HepG2 (cell line): ENCODE results near the gene DHX29. TPM values are rescaled to one million over a fixed set of nuclear protein-coding genes. Genes with fewer than 3 reads are reported as not detected.
A peak's percentile ranks its signal among the peaks of the same experiment; 100 is the strongest.

ENCODE experiments used
- ATAC-seq: fragments of 200-7000 bp; cut with Tn5 transposase; 3 replicates; pipeline ENCODE4 v1.9.1; 2020; ENCODE audit warnings: mild to moderate bottlenecking, moderate library complexity
- BruUV-seq: library from RNA; stranded (reverse); fragments of 400-500 nt; replicated peaks from 2 replicates; lab custom pipeline; 2021; lab: Mats Ljungman, UMichigan
- CTCF ChIA-PET: fragments of 300-600 bp; formaldehyde crosslinking; extraction: SDS; loops from one replicate; lab custom pipeline; 2021; ENCODE audit warnings: low total read pairs, inconsistent platforms, low intra/inter-chr PET ratio; lab: Yijun Ruan, JAX
- POLR2A ChIA-PET: fragments of 350-600 bp; sonication (Branson Sonifier 250); formaldehyde crosslinking; loops from one replicate; lab custom pipeline; 2020; ENCODE audit warnings: antibody characterized with exemption, inconsistent platforms; lab: Yijun Ruan, JAX
- DNase-seq: peaks from one replicate; pipeline ENCODE4 v3.0.0-alpha.2; 2015; ENCODE audit warnings: low spot score
- FAIRE-seq: peaks from 3 replicates; lab custom pipeline; 2011; peaks lifted over from hg19 to GRCh38; lab: Jason Lieb, UNC
- H2AFZ ChIP-seq: one replicate; pipeline ENCODE4 v1.6.1; 2011; ENCODE audit warnings: low read length, inconsistent platforms
- H3K27ac ChIP-seq: fragments of 300-600 bp; 3 replicates; pipeline ENCODE4 v1.8.0; 2011; ENCODE audit warnings: mixed run types, mild to moderate bottlenecking, mixed read lengths, low read length, inconsistent platforms; ENCODE audit not compliant: insufficient read depth; ENCODE audit errors: extremely low read length
- H3K27me3 ChIP-seq, 2 experiments: fragments of 200-600 bp in 1 of 2; 2 replicates in 1 of 2; 3 replicates in 1 of 2; pipeline versions ENCODE4 v1.6.0 to v1.8.0; 2011; ENCODE audit warnings: low read length in 2 of 2, mild to moderate bottlenecking in 2 of 2, moderate library complexity in 2 of 2, inconsistent platforms in 1 of 2; ENCODE audit not compliant: insufficient read depth in 2 of 2, control insufficient read depth in 1 of 2
- H3K36me3 ChIP-seq, 2 experiments: fragments of 200-600 bp in 1 of 2; replicated peaks in 1 of 2; 2 replicates in 1 of 2; 3 replicates in 1 of 2; pipeline versions ENCODE4 v1.5.1 to v1.8.0; 2011; ENCODE audit warnings: low read length in 2 of 2, inconsistent platforms in 1 of 2; ENCODE audit not compliant: insufficient read depth in 2 of 2, control insufficient read depth in 1 of 2
- H3K4me1 ChIP-seq: 2 replicates; pipeline ENCODE4 v1.5.1; 2012; ENCODE audit warnings: low read length, inconsistent platforms; ENCODE audit not compliant: insufficient read depth
- H3K4me2 ChIP-seq: 2 replicates; pipeline ENCODE4 v1.6.0; 2011; ENCODE audit warnings: low read depth, low read length, inconsistent platforms
- H3K4me3 ChIP-seq, 3 experiments: fragments of 200-600 bp in 1 of 3; sonication (generic), shearing (Covaris generic) in 1 of 3; replicated peaks in 1 of 3; 2 replicates each; pipeline ENCODE4 v1.5.1; 2011 to 2016; ENCODE audit warnings: low read length in 3 of 3, inconsistent platforms in 2 of 3, low read depth in 2 of 3, mild to moderate bottlenecking in 2 of 3, control low read depth in 1 of 3, mixed read lengths in 1 of 3; ENCODE audit not compliant: insufficient read depth in 1 of 3
- H3K79me2 ChIP-seq: one replicate; pipeline ENCODE4 v1.6.1; 2011; ENCODE audit warnings: low read length, inconsistent platforms; ENCODE audit not compliant: insufficient read depth
- H3K9ac ChIP-seq: 2 replicates; pipeline ENCODE4 v1.6.0; 2011; ENCODE audit warnings: mild to moderate bottlenecking, low read depth, low read length, inconsistent platforms; ENCODE audit not compliant: insufficient read depth
- H3K9me3 ChIP-seq: 2 replicates; pipeline ENCODE4 v1.5.1; 2012; ENCODE audit warnings: mild to moderate bottlenecking, low read length
- H4K20me1 ChIP-seq: 2 replicates; pipeline ENCODE4 v1.6.0; 2011; ENCODE audit warnings: inconsistent platforms, mild to moderate bottlenecking, low read length, moderate library complexity; ENCODE audit not compliant: insufficient read depth
- CEBPB ChIP-seq: IDR thresholded peaks from 2 replicates; pipeline ENCODE4 v1.6.1; 2011; ENCODE audit warnings: low read depth, low read length, improper control_type of control experiment, borderline replicate concordance
- DMAP1 ChIP-seq: IDR thresholded peaks from 2 replicates; pipeline ENCODE4 v1.6.1; 2016
- GABPB1 ChIP-seq: IDR thresholded peaks from 2 replicates; pipeline ENCODE4 v1.6.1; 2016; ENCODE audit warnings: mild to moderate bottlenecking, missing genetic modification reagents, moderate library complexity, missing compliant biosample characterization
- PHF5A ChIP-seq: IDR thresholded peaks from one replicate; pipeline ENCODE4 v1.6.1; 2018; ENCODE audit warnings: low read depth, missing genetic modification reagents; ENCODE audit not compliant: unreplicated experiment
- PRDM15 ChIP-seq: sonication (generic); formaldehyde crosslinking; IDR thresholded peaks from 2 replicates; pipeline ENCODE4 v1.4.0; 2020; ENCODE audit warnings: missing genetic modification reagents
- TBL1XR1 ChIP-seq: fragments of 150-350 bp; IDR thresholded peaks from 2 replicates; pipeline ENCODE4 v1.6.1; 2014; ENCODE audit warnings: borderline replicate concordance, low read length; ENCODE audit not compliant: partially characterized antibody
- TEAD3 ChIP-seq: optimal IDR thresholded peaks from 2 replicates; pipeline ENCODE3; 2016; ENCODE audit warnings: borderline replicate concordance
- ZNF282 ChIP-seq: fragments of 450-650 bp; IDR thresholded peaks from 2 replicates; pipeline ENCODE4 v1.6.1; 2018; ENCODE audit not compliant: partially characterized antibody
- ZNF501 ChIP-seq: sonication (generic); formaldehyde crosslinking; IDR thresholded peaks from 2 replicates; pipeline ENCODE4 v1.5.1; 2020; ENCODE audit warnings: mild to moderate bottlenecking, moderate library complexity, missing genetic modification reagents
- ZNF547 ChIP-seq: sonication (generic); formaldehyde crosslinking; IDR thresholded peaks from 2 replicates; pipeline ENCODE4 v1.5.1; 2020; ENCODE audit warnings: mild to moderate bottlenecking, missing genetic modification reagents
- ZNF724P ChIP-seq: sonication (generic); formaldehyde crosslinking; IDR thresholded peaks from 2 replicates; pipeline ENCODE4 v1.8.0; 2022; ENCODE audit warnings: missing genetic modification reagents, borderline replicate concordance
- WGBS: methylation state at CpG from one replicate; pipeline ENCODE4 v1.1.6; 2017; ENCODE audit warnings: low lambda C conversion rate; 5-methylcytosine and 5-hydroxymethylcytosine counted together
- in situ Hi-C: cut with HindIII; loops from 2 replicates; pipeline ENCODE4 v1.10.0; 2017; ENCODE audit warnings: low pct_unique_long_range_greater_than_20kb; ENCODE audit not compliant: extremely low pct_ligation_motif_present
- intact Hi-C: fragments of 100-400 bp; cut with micrococcal nuclease; formaldehyde crosslinking; loops from one replicate; pipeline ENCODE4 v1.10.0; 2022; ENCODE audit not compliant: unreplicated experiment
- polyA plus RNA-seq, 8 experiments: library from polyadenylated mRNA; depleted of rRNA in 3 of 8; stranded (reverse) in 7 of 8; unstranded in 1 of 8; fragments of >200 nt; fragmentation: Illumina TruSeq in 4 of 8; extraction: Trizol in 4 of 8; gene quantifications; 2 replicates each; pipeline versions ENCODE4 v1.2.1 to v1.2.3, GENCODE V29; 2011 to 2016; ENCODE audit warnings: low read depth in 4 of 8, missing spikeins in 1 of 8, mixed read lengths in 1 of 8; ENCODE audit not compliant: insufficient read depth in 1 of 8
- total RNA-seq, 5 experiments: library from RNA; depleted of rRNA; stranded (reverse); fragments of >200 nt; fragmentation: Illumina TruSeq; extraction: Trizol; gene quantifications; 2 replicates each; pipeline ENCODE4 v1.2.3, GENCODE V29; 2016; ENCODE audit warnings: low read depth in 1 of 5
- TF ChIP-seq, protein P1 (sequence below): sonication (generic); formaldehyde crosslinking; IDR thresholded peaks from 2 replicates; pipeline ENCODE4 v1.4.0; 2020; ENCODE audit warnings: missing genetic modification reagents, low read depth, mild to moderate bottlenecking, borderline replicate concordance
- TF ChIP-seq, protein P2 (sequence below): sonication (generic); formaldehyde crosslinking; IDR thresholded peaks from 2 replicates; pipeline ENCODE4 v1.8.1; 2023; ENCODE audit warnings: missing genetic modification reagents, mild to moderate bottlenecking, borderline replicate concordance
- TF ChIP-seq, protein P3 (sequence below): sonication (generic); formaldehyde crosslinking; IDR thresholded peaks from 2 replicates; pipeline ENCODE4 v1.4.0; 2020; ENCODE audit warnings: missing genetic modification reagents, borderline replicate concordance
- TF ChIP-seq, protein P4 (sequence below): sonication (generic); formaldehyde crosslinking; IDR thresholded peaks from 2 replicates; pipeline ENCODE4 v1.4.0; 2020; ENCODE audit warnings: missing genetic modification reagents

DHX29 gene
- total and polyA plus RNA-seq, 2 of the 13 experiments (the other 11 are each of a cell fraction or from before 2014, with no cell fraction given) = 1.9 to 22.0 TPM

DNA sequence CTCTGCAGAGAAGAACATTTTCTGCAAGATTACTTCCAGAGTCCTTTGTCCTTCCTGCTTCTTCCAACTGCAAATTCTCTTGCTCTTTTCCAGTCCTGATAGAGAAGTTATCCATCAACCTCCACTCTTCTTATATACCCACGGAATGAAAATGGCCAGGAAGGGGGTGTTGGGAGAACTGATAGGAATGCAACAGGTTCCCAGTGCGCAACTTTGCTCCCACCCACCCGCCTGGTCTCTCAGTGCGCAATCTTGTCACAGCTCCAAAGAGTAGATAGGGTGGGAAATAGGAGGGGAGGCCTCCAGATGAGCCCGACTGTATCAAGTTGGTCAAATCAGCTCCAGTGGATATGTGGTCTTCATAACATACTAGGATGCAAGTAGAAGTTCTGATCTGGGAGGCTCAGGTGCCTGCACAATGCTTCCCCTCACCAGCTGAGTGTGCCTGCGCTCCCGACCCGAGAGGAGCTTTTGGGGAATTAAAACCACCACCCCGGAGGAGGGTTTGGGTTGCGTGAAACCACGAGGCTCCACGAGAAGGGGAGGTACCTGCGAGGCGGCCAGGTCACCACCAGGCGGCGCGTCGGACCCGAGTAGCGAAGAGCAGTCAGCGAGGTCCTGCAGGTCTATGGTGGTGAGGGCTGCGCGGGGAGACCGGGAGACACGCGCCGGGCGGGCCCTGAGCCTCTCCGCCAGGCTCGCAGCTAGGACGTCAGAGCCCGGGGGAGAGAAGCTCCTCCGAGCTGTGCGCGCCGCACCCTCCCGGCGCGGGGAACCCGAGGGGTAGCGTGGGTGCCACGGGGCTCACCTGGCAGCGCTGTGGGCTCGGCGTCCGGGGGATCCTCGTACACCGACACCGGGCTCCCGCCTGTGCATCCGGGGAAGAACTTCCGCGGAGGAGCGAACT lies 81.2 kb downstream of the DHX29 start:
- Histone ChIP-seq H3K9me3 (no peaks in the 10 kb centered on the region), H3K36me3 (no peaks in the 10 kb centered on the region), H3K27ac (no peak overlapping the region), H3K9ac (no peak overlapping the region), H3K4me1 (peaks cover 4% of the 10 kb centered on the region; the same call in 1 of the 2 replicates), H3K4me3 (peak overlapping the region; percentile 39 to 74 (median 41); a peak in 4 of 6 replicates), H3K4me2 (peak overlapping the region; percentile 87), H2AFZ (no peak overlapping the region), H3K27me3 (peaks cover 1 to 60% of the 10 kb centered on the region in 2 experiments), H3K79me2 (no peaks in the 10 kb centered on the region), H4K20me1 (no peaks in the 10 kb centered on the region)
- ChIA-PET POLR2A (no interaction called here), CTCF (interaction anchor here (1.9 kb wide), 1 partner anchor 465 kb away, joined by 5 read pairs; no protein-coding TSS in a partner anchor)
- DNase-seq (peak; percentile 38), ATAC-seq (peak; percentile 86), FAIRE-seq (no peak)
- 69% methylated on average over 5 of the region's 54 CpGs for WGBS
- in situ Hi-C loops = no loop called here
- BruUV-seq = no TSS peak
- intact Hi-C loops = loop anchor here (2.0 to 5.0 kb wide), 3 partner anchors 39 to 466 kb away; partner anchors contain the start of gene CDC20B
- TF ChIP-seq, protein P1, sequence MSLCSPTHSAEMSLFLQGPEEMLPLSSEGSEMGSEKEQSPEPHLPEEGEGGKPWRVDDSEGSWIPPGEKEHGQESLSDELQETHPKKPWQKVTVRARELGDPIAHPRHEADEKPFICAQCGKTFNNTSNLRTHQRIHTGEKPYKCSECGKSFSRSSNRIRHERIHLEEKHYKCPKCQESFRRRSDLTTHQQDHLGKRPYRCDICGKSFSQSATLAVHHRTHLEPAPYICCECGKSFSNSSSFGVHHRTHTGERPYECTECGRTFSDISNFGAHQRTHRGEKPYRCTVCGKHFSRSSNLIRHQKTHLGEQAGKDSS (CRISPR knock-in tag) = no peak
- TF ChIP-seq ZNF724P (CRISPR knock-in tag) (no peak), CEBPB (no peak), GABPB1 (0 out of 2 replicates have a peak, but pooled peaks have one; percentile 42), DMAP1 (CRISPR knock-in tag) (no peak), ZNF501 (no peak), TBL1XR1 (no peak), TEAD3 (CRISPR knock-in tag) (no peak), ZNF282 (no peak), PHF5A (no peak), ZNF547 (CRISPR knock-in tag) (0 out of 2 replicates have a peak, but pooled peaks have one; percentile 29), PRDM15 (no peak)
- TF ChIP-seq, protein P2, sequence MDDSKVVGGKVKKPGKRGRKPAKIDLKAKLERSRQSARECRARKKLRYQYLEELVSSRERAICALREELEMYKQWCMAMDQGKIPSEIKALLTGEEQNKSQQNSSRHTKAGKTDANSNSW = no peak
- TF ChIP-seq, protein P3, sequence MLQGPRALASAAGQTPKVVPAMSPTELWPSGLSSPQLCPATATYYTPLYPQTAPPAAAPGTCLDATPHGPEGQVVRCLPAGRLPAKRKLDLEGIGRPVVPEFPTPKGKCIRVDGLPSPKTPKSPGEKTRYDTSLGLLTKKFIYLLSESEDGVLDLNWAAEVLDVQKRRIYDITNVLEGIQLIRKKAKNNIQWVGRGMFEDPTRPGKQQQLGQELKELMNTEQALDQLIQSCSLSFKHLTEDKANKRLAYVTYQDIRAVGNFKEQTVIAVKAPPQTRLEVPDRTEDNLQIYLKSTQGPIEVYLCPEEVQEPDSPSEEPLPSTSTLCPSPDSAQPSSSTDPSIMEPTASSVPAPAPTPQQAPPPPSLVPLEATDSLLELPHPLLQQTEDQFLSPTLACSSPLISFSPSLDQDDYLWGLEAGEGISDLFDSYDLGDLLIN = no peak
- TF ChIP-seq, protein P4, sequence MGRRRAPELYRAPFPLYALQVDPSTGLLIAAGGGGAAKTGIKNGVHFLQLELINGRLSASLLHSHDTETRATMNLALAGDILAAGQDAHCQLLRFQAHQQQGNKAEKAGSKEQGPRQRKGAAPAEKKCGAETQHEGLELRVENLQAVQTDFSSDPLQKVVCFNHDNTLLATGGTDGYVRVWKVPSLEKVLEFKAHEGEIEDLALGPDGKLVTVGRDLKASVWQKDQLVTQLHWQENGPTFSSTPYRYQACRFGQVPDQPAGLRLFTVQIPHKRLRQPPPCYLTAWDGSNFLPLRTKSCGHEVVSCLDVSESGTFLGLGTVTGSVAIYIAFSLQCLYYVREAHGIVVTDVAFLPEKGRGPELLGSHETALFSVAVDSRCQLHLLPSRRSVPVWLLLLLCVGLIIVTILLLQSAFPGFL = no peak
